Spleen (tissue), 11 donors: Measurements from ENCODE around the gene CTNS. TPM values are rescaled to one million over a fixed set of nuclear protein-coding genes. Genes with fewer than 3 reads are reported as not detected.
A peak's percentile ranks its signal among the peaks of the same experiment; 100 is the strongest.

Source experiments
- DNase-seq: peaks from one replicate; pipeline ENCODE4 v3.0.0-alpha.2; 2020
- H3K27ac ChIP-seq, 8 donors: fragments of 200-600 bp; sonication (generic) in 7 of 8; 1 replicate in 4 of 8; 2 replicates in 4 of 8; pipeline versions ENCODE4 v1.5.0 to v1.8.0; 2016 to 2021; ENCODE audit warnings: inconsistent platforms in 4 of 8, mild to moderate bottlenecking in 4 of 8, moderate library complexity in 1 of 8
- H3K27me3 ChIP-seq, 7 donors: fragments of 200-600 bp; sonication (generic) in 6 of 7; replicated peaks in 1 of 7; 1 replicate in 4 of 7; 2 replicates in 3 of 7; pipeline versions ENCODE4 v1.5.0 to v1.8.0; 2016 to 2021; ENCODE audit warnings: inconsistent platforms in 3 of 7, mild to moderate bottlenecking in 1 of 7
- H3K36me3 ChIP-seq, 6 donors: fragments of 200-600 bp; sonication (generic) in 5 of 6; 1 replicate in 4 of 6; 2 replicates in 2 of 6; pipeline versions ENCODE4 v1.5.0 to v1.8.0; 2016 to 2021; ENCODE audit warnings: inconsistent platforms in 2 of 6
- H3K4me1 ChIP-seq, 6 donors: fragments of 200-600 bp; sonication (generic) in 5 of 6; 1 replicate in 3 of 6; 2 replicates in 3 of 6; pipeline versions ENCODE4 v1.5.0 to v1.8.0; 2016 to 2021; ENCODE audit warnings: inconsistent platforms in 3 of 6
- H3K4me3 ChIP-seq, 8 donors: fragments of 200-600 bp; sonication (generic) in 7 of 8; 1 replicate in 4 of 8; 2 replicates in 4 of 8; pipeline versions ENCODE4 v1.5.0 to v1.8.0; 2016 to 2021; ENCODE audit warnings: inconsistent platforms in 4 of 8, mild to moderate bottlenecking in 4 of 8, moderate library complexity in 2 of 8
- H3K9me3 ChIP-seq, 8 donors: fragments of 200-600 bp; sonication (generic) in 7 of 8; 1 replicate in 4 of 8; 2 replicates in 4 of 8; pipeline versions ENCODE4 v1.5.0 to v1.8.0; 2016 to 2021; ENCODE audit warnings: inconsistent platforms in 4 of 8
- POLR2A ChIP-seq, 3 donors: fragments of 450-650 bp; IDR thresholded peaks; one replicate each; pipeline ENCODE4 v1.5.1; 2017; ENCODE audit warnings: antibody characterized with exemption in 3 of 3, mild to moderate bottlenecking in 1 of 3
- POLR2AphosphoS5 ChIP-seq, 3 donors: sonication (generic); formaldehyde crosslinking; IDR thresholded peaks; one replicate each; pipeline ENCODE4 v1.5.1; 2017; ENCODE audit warnings: antibody characterized with exemption in 3 of 3
- WGBS, 5 donors: extraction: QIAGEN DNeasy Blood & Tissue Kit in 3 of 5; methylation state at CpG; one replicate each; pipeline versions ENCODE4 v1.1.5 to v1.1.7; 2013 to 2018; 5-methylcytosine and 5-hydroxymethylcytosine counted together
- intact Hi-C: fragments of 100-400 bp; cut with DNase I; formaldehyde crosslinking; loops from one replicate; pipeline ENCODE4 v1.15.0; 2023; ENCODE audit warnings: low total_unique reads
- polyA plus RNA-seq, 3 donors: library from polyadenylated mRNA; stranded (reverse); fragments of 200-250 nt; gene quantifications; one replicate each; pipeline ENCODE4 v1.2.1, GENCODE V29; 2013
- total RNA-seq, 7 donors: library from RNA; depleted of rRNA in 3 of 7; stranded (reverse); fragments of >200 nt in 3 of 7; fragmentation: NEBNext Ultra II Directional in 4 of 7; extraction: Animal tissue kit (Norgen Biotek cat#: 25700) in 4 of 7; gene quantifications; one replicate each; pipeline versions ENCODE4 v1.1.0 to v1.2.1, GENCODE V29; 2016 to 2021
- TF ChIP-seq, protein P1 (sequence below), 11 experiments: fragments of 200-600 bp in 7 of 11; fragments of 450-650 bp in 4 of 11; sonication (generic) in 4 of 11; IDR thresholded peaks in 8 of 11; conservative IDR thresholded peaks in 3 of 11; 1 replicate in 7 of 11; 2 replicates in 4 of 11; pipeline versions ENCODE4 v1.4.0 to v1.8.0; 2016 to 2021; ENCODE audit warnings: antibody characterized with exemption in 11 of 11, inconsistent platforms in 4 of 11, mild to moderate bottlenecking in 1 of 11
- donor health status: healthy with polysubstance abuse.
- donor health status: DM: no; HTN: no; CAD: no; lungs with moderate emphysema.
- donor health status: DM: no; HTN: no; CAD: no.
- donor health status: Bipolar disorder and iron deficiency.
- donor health status: healthy.
- donor health status: DM: no; HTN: no; CAD: no.
- donor health status: DM: yes; HTN: yes; CAD: no.

Gene CTNS
- total and polyA plus RNA-seq, 10 donors = 5.7 to 42.5 (median 14.0) TPM

DNA sequence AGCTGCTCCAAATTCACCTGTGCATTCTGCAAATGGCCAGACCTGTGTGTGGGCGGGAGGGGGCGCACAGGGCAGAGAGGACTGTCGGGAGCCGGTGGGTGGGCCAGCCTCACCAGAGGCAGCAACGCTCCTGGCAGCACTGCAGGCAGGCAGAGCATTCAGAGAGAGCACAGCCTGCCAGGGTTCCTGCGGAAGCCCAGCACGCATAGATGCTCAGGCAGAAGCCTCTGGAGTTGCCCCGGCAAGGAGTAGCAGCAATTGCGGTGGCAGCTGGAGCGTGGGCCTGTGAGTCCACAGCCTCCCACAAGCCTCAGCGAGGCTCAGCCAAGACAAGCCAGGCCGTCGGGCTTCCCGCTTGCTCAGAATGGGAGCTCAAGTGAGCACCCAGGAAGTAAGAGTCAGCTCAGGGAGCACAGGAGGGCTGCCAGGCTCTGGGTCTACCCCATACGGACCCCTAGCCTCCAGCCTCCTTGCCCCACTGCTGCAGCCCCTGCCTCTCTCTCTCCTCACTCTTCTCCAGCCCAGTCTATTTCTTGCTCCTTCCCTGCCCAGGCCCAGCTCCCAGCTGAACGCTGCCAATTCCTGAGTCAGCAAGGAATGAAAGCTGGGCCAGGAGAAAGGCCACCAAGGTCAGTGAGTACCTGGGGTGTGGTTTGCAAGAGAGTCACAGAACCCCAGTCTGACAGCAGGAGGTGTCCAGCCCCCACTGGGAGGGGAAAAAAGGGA lies 41.7 kb downstream of the CTNS start:
- H3K4me1 ChIP-seq = peaks cover 0 to 43% (median 13%) of the 10 kb centered on the region in 6 donors
- no peak for DNase-seq
- no peaks in the 10 kb centered on the region for H3K27me3 ChIP-seq
- H3K36me3 ChIP-seq = peaks cover 0 to 66% (median 23%) of the 10 kb centered on the region in 6 donors
- no peak overlapping the region for H3K4me3 ChIP-seq
- peak in 1 of 3 donors; percentile 66 for TF ChIP-seq POLR2AphosphoS5 (IDR thresholded peaks at IDR 0.05)
- TF ChIP-seq, protein P1, sequence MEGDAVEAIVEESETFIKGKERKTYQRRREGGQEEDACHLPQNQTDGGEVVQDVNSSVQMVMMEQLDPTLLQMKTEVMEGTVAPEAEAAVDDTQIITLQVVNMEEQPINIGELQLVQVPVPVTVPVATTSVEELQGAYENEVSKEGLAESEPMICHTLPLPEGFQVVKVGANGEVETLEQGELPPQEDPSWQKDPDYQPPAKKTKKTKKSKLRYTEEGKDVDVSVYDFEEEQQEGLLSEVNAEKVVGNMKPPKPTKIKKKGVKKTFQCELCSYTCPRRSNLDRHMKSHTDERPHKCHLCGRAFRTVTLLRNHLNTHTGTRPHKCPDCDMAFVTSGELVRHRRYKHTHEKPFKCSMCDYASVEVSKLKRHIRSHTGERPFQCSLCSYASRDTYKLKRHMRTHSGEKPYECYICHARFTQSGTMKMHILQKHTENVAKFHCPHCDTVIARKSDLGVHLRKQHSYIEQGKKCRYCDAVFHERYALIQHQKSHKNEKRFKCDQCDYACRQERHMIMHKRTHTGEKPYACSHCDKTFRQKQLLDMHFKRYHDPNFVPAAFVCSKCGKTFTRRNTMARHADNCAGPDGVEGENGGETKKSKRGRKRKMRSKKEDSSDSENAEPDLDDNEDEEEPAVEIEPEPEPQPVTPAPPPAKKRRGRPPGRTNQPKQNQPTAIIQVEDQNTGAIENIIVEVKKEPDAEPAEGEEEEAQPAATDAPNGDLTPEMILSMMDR (IDR thresholded peaks at IDR 0.05 in 8 of 11, conservative IDR thresholded peaks at IDR 0.05 in 3 of 11) = no peak
- intact Hi-C loops = no loop called here
- H3K9me3 ChIP-seq = no peaks in the 10 kb centered on the region
- H3K27ac ChIP-seq = no peak overlapping the region
- 76 to 90% (median 84%) methylated on average over 8 to 16 of the region's 16 CpGs for WGBS, 5 donors

DNA sequence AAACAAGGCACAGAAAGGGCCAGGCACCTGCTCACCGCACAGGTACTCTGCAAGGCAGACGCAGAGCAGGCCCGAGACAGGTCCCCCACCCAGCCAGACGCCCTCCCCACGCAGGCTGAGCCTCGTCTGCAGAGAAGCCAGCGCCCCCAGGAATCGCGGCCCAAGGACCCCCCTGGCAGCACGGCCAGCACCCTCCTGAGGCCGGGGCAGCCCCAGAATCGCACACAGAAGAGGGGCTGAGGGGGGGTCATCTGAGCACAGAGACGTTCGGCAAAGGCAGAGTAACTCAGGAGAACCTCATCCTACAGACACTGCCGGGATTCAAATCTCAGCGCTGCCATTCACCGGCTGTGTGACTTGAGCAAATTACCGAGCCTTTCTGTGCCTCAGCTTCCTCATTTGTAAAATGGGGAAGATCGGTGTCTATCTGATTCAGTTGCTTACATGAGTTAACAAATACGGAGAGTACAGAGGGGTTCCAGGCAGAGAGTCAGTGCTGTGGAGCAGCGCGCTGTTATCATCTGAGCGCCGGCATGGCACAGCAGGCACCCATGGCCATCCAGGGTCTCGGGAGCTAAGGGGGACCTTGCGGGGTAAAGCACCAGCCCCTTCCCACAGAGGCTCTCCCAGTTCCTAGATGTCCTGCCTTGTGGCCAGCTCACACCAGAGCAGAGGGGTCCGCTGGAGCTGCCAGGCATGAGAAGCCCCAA lies 42.4 kb downstream of the CTNS start:
- Histone ChIP-seq H3K4me1 (peaks cover 0 to 45% (median 19%) of the 10 kb centered on the region in 6 donors), H3K27me3 (peaks cover 0 to under 1% (median 0%) of the 10 kb centered on the region in 7 donors), H3K4me3 (no peak overlapping the region), H3K36me3 (peaks cover 0 to 68% (median 23%) of the 10 kb centered on the region in 6 donors), H3K9me3 (no peaks in the 10 kb centered on the region), H3K27ac (peak overlapping the region in 1 of 8 donors; percentile 11)
- DNase-seq = no peak
- TF ChIP-seq, protein P1 (IDR thresholded peaks at IDR 0.05 in 8 of 11, conservative IDR thresholded peaks at IDR 0.05 in 3 of 11) = no peak
- TF ChIP-seq POLR2AphosphoS5 (IDR thresholded peaks at IDR 0.05) (peak in 2 of 3 donors; percentile 25 to 72), POLR2A (IDR thresholded peaks at IDR 0.05) (no peak)
- WGBS, 5 donors = 84 to 91% (median 87%) methylated on average over 26 to 27 of the region's 27 CpGs
- intact Hi-C loops = no loop called here

DNA sequence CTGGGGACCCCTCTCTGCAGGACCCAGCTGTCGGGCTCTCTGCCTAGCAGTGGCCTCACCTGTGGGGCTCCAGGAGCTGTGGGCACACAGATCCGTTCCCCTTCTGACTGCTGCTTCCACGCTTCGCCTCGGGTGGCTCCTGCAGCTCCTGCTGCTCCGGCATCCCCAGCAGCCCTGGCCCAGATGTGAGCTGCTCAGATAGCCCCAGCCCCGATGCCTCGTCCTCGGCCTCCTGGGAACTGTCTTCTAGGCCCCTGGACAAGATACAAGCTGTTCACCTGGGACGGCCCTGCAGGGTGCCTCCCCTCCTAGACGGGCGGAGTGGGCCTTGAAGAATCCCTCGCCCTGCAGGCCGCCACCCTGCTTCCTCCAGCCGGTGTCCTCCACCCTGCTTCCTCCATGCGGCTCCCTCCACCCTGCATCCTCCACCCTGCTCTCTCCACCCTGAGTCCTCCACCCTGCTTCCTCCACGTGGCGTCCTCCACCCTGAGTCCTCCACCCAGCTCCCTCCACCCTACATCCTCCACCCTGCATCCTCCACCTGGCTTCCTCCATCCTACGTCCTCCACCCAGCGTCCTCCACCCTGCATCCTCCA lies 43.1 kb downstream of the CTNS start:
- H3K27me3 ChIP-seq = peaks cover 0 to 4% (median 0%) of the 10 kb centered on the region in 7 donors
- H3K36me3 ChIP-seq = peaks cover 0 to 75% (median 23%) of the 10 kb centered on the region in 6 donors
- H3K27ac ChIP-seq = peak overlapping the region in 1 of 8 donors; percentile 11
- no peaks in the 10 kb centered on the region for H3K9me3 ChIP-seq
- DNase-seq = no peak
- TF ChIP-seq, protein P1 (IDR thresholded peaks at IDR 0.05 in 8 of 11, conservative IDR thresholded peaks at IDR 0.05 in 3 of 11) = no peak
- peak in 2 of 3 donors; percentile 18 to 80 for TF ChIP-seq POLR2AphosphoS5 (IDR thresholded peaks at IDR 0.05)
- WGBS, 5 donors = 50 to 63% (median 58%) methylated on average over 17 to 20 of the region's 20 CpGs
- peaks cover 0 to 52% (median 26%) of the 10 kb centered on the region in 6 donors for H3K4me1 ChIP-seq
- no peak overlapping the region for H3K4me3 ChIP-seq
- intact Hi-C loops = loop anchor here (10.0 kb wide), 1 partner anchor 55 kb away; no protein-coding TSS in a partner anchor
